H9 (cell line): ENCODE measurements around the gene ABCB1. TPM values are rescaled to one million over a fixed set of nuclear protein-coding genes. Genes with fewer than 3 reads are reported as not detected.

ENCODE experiments used
- DNase-seq: peaks from one replicate; pipeline ENCODE4 v3.0.0-alpha.2; 2017
- H2AFZ ChIP-seq: one replicate; pipeline ENCODE4 v1.6.1; 2013; ENCODE audit warnings: mild to moderate bottlenecking, low read length, control low read depth, moderate library complexity
- H2AK5ac ChIP-seq: 2 replicates; pipeline ENCODE4 v1.6.1; 2013; ENCODE audit warnings: low read length, control low read depth, mixed read lengths; ENCODE audit not compliant: insufficient read length
- H2BK120ac ChIP-seq: one replicate; pipeline ENCODE4 v1.6.1; 2013; ENCODE audit warnings: low read depth, mild to moderate bottlenecking, low read length, control low read depth, inconsistent platforms; ENCODE audit not compliant: poor library complexity, severe bottlenecking
- H2BK12ac ChIP-seq: 2 replicates; pipeline ENCODE4 v1.6.1; 2013; ENCODE audit warnings: low read length, control low read depth, mixed read lengths, low read depth; ENCODE audit not compliant: insufficient read length
- H2BK15ac ChIP-seq: 2 replicates; pipeline ENCODE4 v1.6.1; 2013; ENCODE audit warnings: low read depth, low read length, control low read depth
- H2BK20ac ChIP-seq: one replicate; pipeline ENCODE4 v1.6.1; 2013; ENCODE audit warnings: low read depth, mild to moderate bottlenecking, low read length, control low read depth, inconsistent platforms; ENCODE audit not compliant: poor library complexity, severe bottlenecking
- H2BK5ac ChIP-seq: 2 replicates; pipeline ENCODE4 v1.6.1; 2013; ENCODE audit warnings: low read length, control low read depth, mixed read lengths; ENCODE audit not compliant: insufficient read length
- H3K14ac ChIP-seq: 2 replicates; pipeline ENCODE4 v1.6.1; 2013; ENCODE audit warnings: low read length, control low read depth; ENCODE audit not compliant: insufficient read depth
- H3K18ac ChIP-seq: 2 replicates; pipeline ENCODE4 v1.6.1; 2013; ENCODE audit warnings: low read depth, mild to moderate bottlenecking, mixed read lengths, low read length, control low read depth; ENCODE audit not compliant: insufficient read length
- H3K23ac ChIP-seq: 2 replicates; pipeline ENCODE4 v1.6.1; 2013; ENCODE audit warnings: low read length, control low read depth, mixed read lengths, low read depth; ENCODE audit not compliant: insufficient read length
- H3K23me2 ChIP-seq: 2 replicates; pipeline ENCODE4 v1.6.1; 2013; ENCODE audit warnings: low read depth, mild to moderate bottlenecking, mixed read lengths, low read length, control low read depth; ENCODE audit not compliant: insufficient read length, poor library complexity, severe bottlenecking
- H3K27ac ChIP-seq: 2 replicates; pipeline ENCODE4 v1.5.1; 2013; ENCODE audit warnings: low read length, control low read depth, mixed read lengths, low read depth; ENCODE audit not compliant: insufficient read length
- H3K27me3 ChIP-seq: 2 replicates; pipeline ENCODE4 v1.6.1; 2013; ENCODE audit warnings: low read length, control low read depth, inconsistent platforms; ENCODE audit not compliant: insufficient read depth
- H3K4ac ChIP-seq: 2 replicates; pipeline ENCODE4 v1.6.1; 2013; ENCODE audit warnings: low read depth, mild to moderate bottlenecking, control low read depth, inconsistent platforms, low read length, moderate library complexity
- H3K4me1 ChIP-seq: 2 replicates; pipeline ENCODE4 v1.6.1; 2013; ENCODE audit warnings: low read length, control low read depth, inconsistent platforms; ENCODE audit not compliant: insufficient read depth
- H3K4me2 ChIP-seq: 2 replicates; pipeline ENCODE4 v1.6.1; 2013; ENCODE audit warnings: low read length, control low read depth, mixed read lengths; ENCODE audit not compliant: insufficient read length, insufficient read depth
- H3K56ac ChIP-seq: 2 replicates; pipeline ENCODE4 v1.6.1; 2013; ENCODE audit warnings: low read depth, mild to moderate bottlenecking, mixed read lengths, low read length, control low read depth; ENCODE audit not compliant: insufficient read length
- H3K79me1 ChIP-seq: 2 replicates; pipeline ENCODE4 v1.6.1; 2013; ENCODE audit warnings: low read depth, mild to moderate bottlenecking, moderate library complexity, low read length, control low read depth, inconsistent platforms; ENCODE audit not compliant: insufficient read depth, poor library complexity, severe bottlenecking
- H3K79me2 ChIP-seq: 2 replicates; pipeline ENCODE4 v1.6.1; 2013; ENCODE audit warnings: low read length, control low read depth, inconsistent platforms; ENCODE audit not compliant: insufficient read depth
- H3K9ac ChIP-seq: 2 replicates; pipeline ENCODE4 v1.6.1; 2013; ENCODE audit warnings: low read length, control low read depth, mixed read lengths; ENCODE audit not compliant: insufficient read length; ENCODE audit errors: extremely low read depth
- H3K9me3 ChIP-seq: one replicate; pipeline ENCODE4 v1.6.1; 2013; ENCODE audit warnings: low read depth, low read length, inconsistent platforms; ENCODE audit not compliant: control insufficient read depth
- H3T11ph ChIP-seq: one replicate; pipeline ENCODE4 v1.6.1; 2013; ENCODE audit warnings: mild to moderate bottlenecking, low read length, control low read depth, inconsistent platforms
- H4K20me1 ChIP-seq: one replicate; pipeline ENCODE4 v1.6.1; 2013; ENCODE audit not compliant: control insufficient read depth, insufficient read length, insufficient read depth
- H4K5ac ChIP-seq: 2 replicates; pipeline ENCODE4 v1.6.1; 2013; ENCODE audit warnings: low read depth, mild to moderate bottlenecking, mixed read lengths, low read length, control low read depth; ENCODE audit not compliant: insufficient read length
- H4K8ac ChIP-seq: replicated peaks from 2 replicates; pipeline ENCODE4 v1.6.1; 2013; ENCODE audit warnings: low read length, control low read depth, mixed read lengths, low read depth; ENCODE audit not compliant: insufficient read length
- H4K91ac ChIP-seq: 2 replicates; pipeline ENCODE4 v1.6.1; 2013; ENCODE audit warnings: low read depth, mild to moderate bottlenecking, moderate library complexity, mixed read lengths, low read length, control low read depth; ENCODE audit not compliant: insufficient read length
- H3K27ac Mint-ChIP-seq, 3 experiments: 2 replicates in 2 of 3; 3 replicates in 1 of 3; pipeline ENCODE4 v1.8.0; 2020 to 2021; ENCODE audit warnings: mixed read lengths in 3 of 3, mild to moderate bottlenecking in 1 of 3, moderate library complexity in 1 of 3
- H3K27me3 Mint-ChIP-seq: 2 replicates; pipeline ENCODE4 v1.8.0; 2021; ENCODE audit warnings: low read depth, mild to moderate bottlenecking, moderate library complexity, mixed read lengths
- H3K36me3 Mint-ChIP-seq, 3 experiments: 2 replicates in 2 of 3; 3 replicates in 1 of 3; pipeline ENCODE4 v1.8.0; 2020 to 2021; ENCODE audit warnings: low read depth in 3 of 3, mixed read lengths in 3 of 3; ENCODE audit not compliant: insufficient read depth in 1 of 3
- H3K4me1 Mint-ChIP-seq, 2 experiments: 2 replicates each; pipeline ENCODE4 v1.8.0; 2020; ENCODE audit warnings: mixed read lengths in 2 of 2
- H3K4me3 Mint-ChIP-seq, 2 experiments: 2 replicates in 1 of 2; 3 replicates in 1 of 2; pipeline ENCODE4 v1.8.0; 2020 to 2021; ENCODE audit warnings: mild to moderate bottlenecking in 2 of 2, mixed read lengths in 2 of 2, moderate library complexity in 1 of 2
- H3K9me3 Mint-ChIP-seq, 2 experiments: 2 replicates in 1 of 2; 3 replicates in 1 of 2; pipeline ENCODE4 v1.8.0; 2020; ENCODE audit warnings: mild to moderate bottlenecking in 2 of 2, mixed read lengths in 2 of 2, moderate library complexity in 1 of 2
- CTCF ChIP-seq: fragments of 200-600 bp; sonication (generic); conservative IDR thresholded peaks from 3 replicates; pipeline ENCODE4 v1.8.0; 2021; ENCODE audit warnings: antibody characterized with exemption, mild to moderate bottlenecking
- WGBS: extraction: QIAGEN DNeasy Blood & Tissue Kit; methylation state at CpG from one replicate; pipeline ENCODE4 v1.1.7; 2013; ENCODE audit warnings: missing lambda C conversion rate, low lambda C conversion rate, mixed read lengths; ENCODE audit not compliant: insufficient read length; ENCODE audit errors: extremely low coverage; 5-methylcytosine and 5-hydroxymethylcytosine counted together
- total RNA-seq: library from RNA; stranded (reverse); gene quantifications from 2 replicates; pipeline ENCODE4 v1.2.1, GENCODE V29; 2021

The ABCB1 gene
- total RNA-seq, 1 experiment from 2014 or later, result 0.33 TPM

- Histone ChIP-seq H4K91ac (no peak overlapping the region), H2BK120ac (no peak overlapping the region), H2BK15ac (no peak overlapping the region), H2BK20ac (no peak overlapping the region), H2BK5ac (no peak overlapping the region), H2AFZ (no peak overlapping the region), H2BK12ac (no peak overlapping the region), H3K79me1 (no peaks in the 10 kb centered on the region), H3K27me3 (no peaks in the 10 kb centered on the region), H3K9me3 (no peaks in the 10 kb centered on the region), H3K23ac (no peak overlapping the region), H3K4me2 (no peak overlapping the region), H3K79me2 (no peaks in the 10 kb centered on the region), H3T11ph (no peak overlapping the region), H3K18ac (no peak overlapping the region), H3K9ac (no peak overlapping the region), H3K56ac (no peak overlapping the region), H2AK5ac (no peak overlapping the region), H3K4ac (no peak overlapping the region), H4K8ac (no peak overlapping the region), H4K5ac (no peak overlapping the region), H3K4me1 (no peaks in the 10 kb centered on the region), H3K27ac (no peak overlapping the region), H3K23me2 (no peaks in the 10 kb centered on the region), H3K14ac (no peak overlapping the region), H4K20me1 (no peaks in the 10 kb centered on the region)
- no peak for DNase-seq
- Mint-ChIP-seq H3K27ac (no peak overlapping the region), H3K4me1 (peaks cover 6% of the 10 kb centered on the region in 2 experiments), H3K27me3 (no peaks in the 10 kb centered on the region), H3K4me3 (no peak overlapping the region), H3K36me3 (no peaks in the 10 kb centered on the region), H3K9me3 (no peaks in the 10 kb centered on the region)
- TF ChIP-seq CTCF, result no peak
- WGBS, result no CpG with 5 or more reads among the region's 3 CpGs
Observed at GRCh38 chr7:87552351-87552900, 48.3 kb downstream of the ABCB1 start.
